Colonic mucosa (tissue), 4 donors: ENCODE data around the gene CCNB2. TPM values are rescaled to one million over a fixed set of nuclear protein-coding genes. Genes with fewer than 3 reads are reported as not detected.

Experiments
- DNase-seq: peaks from one replicate; pipeline ENCODE4 v3.0.0-alpha.2; 2020
- H3K27ac ChIP-seq: fragments of 200-600 bp; one replicate; pipeline ENCODE4 v1.8.0; 2021
- H3K27me3 ChIP-seq: fragments of 200-600 bp; one replicate; pipeline ENCODE4 v1.8.0; 2021
- H3K36me3 ChIP-seq: fragments of 200-600 bp; one replicate; pipeline ENCODE4 v1.8.0; 2021
- H3K4me1 ChIP-seq: fragments of 200-600 bp; one replicate; pipeline ENCODE4 v1.8.0; 2021; ENCODE audit warnings: mild to moderate bottlenecking
- H3K4me3 ChIP-seq: fragments of 200-600 bp; one replicate; pipeline ENCODE4 v1.8.0; 2021
- H3K9ac ChIP-seq, 2 donors: one replicate each; pipeline ENCODE4 v1.7.0; 2013; ENCODE audit warnings: control low read depth in 2 of 2, low read depth in 2 of 2, low read length in 2 of 2
- H3K9me3 ChIP-seq: fragments of 200-600 bp; one replicate; pipeline ENCODE4 v1.8.0; 2021
- intact Hi-C: fragments of 100-400 bp; cut with DNase I; formaldehyde crosslinking; loops from one replicate; pipeline ENCODE4 v1.14.1; 2022
- total RNA-seq, 2 donors: library from RNA; stranded (reverse); fragmentation: NEBNext Ultra II Directional in 1 of 2; extraction: Animal tissue kit (Norgen Biotek cat#: 25700) in 1 of 2; gene quantifications; one replicate each; pipeline ENCODE4 v1.2.1, GENCODE V29; 2021
- TF ChIP-seq, protein P1 (sequence below): fragments of 200-600 bp; IDR thresholded peaks from one replicate; pipeline ENCODE4 v1.8.0; 2022; ENCODE audit warnings: antibody characterized with exemption, mild to moderate bottlenecking
- donor health status: healthy.
- donor health status: DM: no; HTN: no; CAD: no.
- donor health status: DM: no; HTN: no; CAD: no.

The CCNB2 gene
- total RNA-seq, 2 donors from 2014 or later = 22.7 to 64.0 TPM

DNA sequence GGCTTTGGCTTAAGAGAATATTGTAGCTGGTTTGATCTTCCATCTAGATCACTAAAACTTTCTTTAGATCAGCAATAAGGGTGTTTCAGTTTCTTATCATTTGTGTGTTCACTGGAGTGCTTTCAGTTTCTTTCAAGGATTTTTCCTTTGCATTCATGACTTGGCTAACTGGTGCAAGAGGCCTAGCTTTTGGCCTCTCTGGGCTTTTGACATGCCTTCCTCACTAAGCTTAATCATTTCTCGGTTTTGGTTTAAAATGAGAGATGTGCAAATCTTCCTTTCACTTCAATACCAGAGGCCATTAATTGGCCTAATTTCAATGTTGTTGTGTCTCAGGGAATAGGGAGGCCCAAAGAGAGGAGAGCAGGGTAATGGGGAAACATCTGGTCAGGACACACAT is 30.3 kb upstream of the CCNB2 start:
- DNase-seq = no peak
- Histone ChIP-seq H3K27ac (no peak overlapping the region), H3K9ac (no peak overlapping the region), H3K4me1 (no peaks in the 10 kb centered on the region), H3K36me3 (no peaks in the 10 kb centered on the region), H3K4me3 (no peak overlapping the region), H3K27me3 (no peaks in the 10 kb centered on the region), H3K9me3 (no peaks in the 10 kb centered on the region)
- TF ChIP-seq, protein P1, sequence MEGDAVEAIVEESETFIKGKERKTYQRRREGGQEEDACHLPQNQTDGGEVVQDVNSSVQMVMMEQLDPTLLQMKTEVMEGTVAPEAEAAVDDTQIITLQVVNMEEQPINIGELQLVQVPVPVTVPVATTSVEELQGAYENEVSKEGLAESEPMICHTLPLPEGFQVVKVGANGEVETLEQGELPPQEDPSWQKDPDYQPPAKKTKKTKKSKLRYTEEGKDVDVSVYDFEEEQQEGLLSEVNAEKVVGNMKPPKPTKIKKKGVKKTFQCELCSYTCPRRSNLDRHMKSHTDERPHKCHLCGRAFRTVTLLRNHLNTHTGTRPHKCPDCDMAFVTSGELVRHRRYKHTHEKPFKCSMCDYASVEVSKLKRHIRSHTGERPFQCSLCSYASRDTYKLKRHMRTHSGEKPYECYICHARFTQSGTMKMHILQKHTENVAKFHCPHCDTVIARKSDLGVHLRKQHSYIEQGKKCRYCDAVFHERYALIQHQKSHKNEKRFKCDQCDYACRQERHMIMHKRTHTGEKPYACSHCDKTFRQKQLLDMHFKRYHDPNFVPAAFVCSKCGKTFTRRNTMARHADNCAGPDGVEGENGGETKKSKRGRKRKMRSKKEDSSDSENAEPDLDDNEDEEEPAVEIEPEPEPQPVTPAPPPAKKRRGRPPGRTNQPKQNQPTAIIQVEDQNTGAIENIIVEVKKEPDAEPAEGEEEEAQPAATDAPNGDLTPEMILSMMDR = no peak
- intact Hi-C loops = no loop called here

DNA sequence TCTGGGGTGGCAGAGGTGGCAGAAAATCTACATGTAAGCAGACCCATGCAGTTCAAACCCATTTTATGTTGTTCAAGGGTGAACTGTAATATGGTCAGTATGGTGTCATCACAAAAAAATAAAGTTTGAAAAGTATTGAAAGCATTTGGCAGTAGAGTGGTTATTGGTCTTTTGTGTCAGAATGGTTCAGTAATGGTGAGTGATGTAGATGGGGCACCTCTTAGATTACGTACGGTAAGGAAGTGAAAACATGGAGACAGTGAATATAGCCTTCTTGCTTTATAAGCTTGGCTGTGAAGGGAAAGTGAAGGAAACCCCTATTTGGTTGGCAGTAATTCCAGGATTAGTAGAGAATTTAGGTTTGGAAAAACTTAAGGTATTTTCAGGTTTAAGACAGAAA is 17.2 kb upstream of the CCNB2 start:
- no peak overlapping the region for H3K27ac ChIP-seq
- H3K9me3 ChIP-seq = no peaks in the 10 kb centered on the region
- no peak for DNase-seq
- no peak overlapping the region for H3K4me3 ChIP-seq
- TF ChIP-seq, protein P1 = no peak
- no peak overlapping the region for H3K9ac ChIP-seq
- H3K27me3 ChIP-seq = no peaks in the 10 kb centered on the region
- H3K4me1 ChIP-seq = no peaks in the 10 kb centered on the region
- H3K36me3 ChIP-seq = peaks cover 5% of the 10 kb centered on the region
- intact Hi-C loops = loop anchor here (10.0 kb wide), 1 partner anchor 67 kb away; no protein-coding TSS in a partner anchor

DNA sequence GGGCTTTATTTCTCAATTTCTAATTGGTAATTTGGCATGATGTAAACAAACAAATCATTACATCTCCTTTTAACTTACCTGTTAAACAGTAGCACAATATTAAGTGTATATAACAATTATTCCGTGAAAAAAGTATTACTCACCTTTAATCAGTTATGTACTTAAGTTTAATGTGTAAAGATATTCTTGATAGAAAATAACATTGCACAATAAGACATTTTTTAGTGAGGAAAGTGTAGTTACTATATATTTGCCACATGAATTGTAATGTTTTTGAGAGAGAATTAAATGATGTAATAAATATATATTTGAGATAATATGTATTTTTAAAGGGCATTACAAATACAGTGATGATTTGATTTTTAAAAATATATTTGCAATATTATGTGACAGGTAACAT is 10.9 kb upstream of the CCNB2 start:
- no peaks in the 10 kb centered on the region for H3K36me3 ChIP-seq
- no peaks in the 10 kb centered on the region for H3K4me1 ChIP-seq
- H3K4me3 ChIP-seq = no peak overlapping the region
- H3K9me3 ChIP-seq = no peaks in the 10 kb centered on the region
- intact Hi-C loops = no loop called here
- H3K27me3 ChIP-seq = no peaks in the 10 kb centered on the region
- no peak for DNase-seq
- TF ChIP-seq, protein P1 = no peak
- no peak overlapping the region for H3K9ac ChIP-seq
- no peak overlapping the region for H3K27ac ChIP-seq

DNA sequence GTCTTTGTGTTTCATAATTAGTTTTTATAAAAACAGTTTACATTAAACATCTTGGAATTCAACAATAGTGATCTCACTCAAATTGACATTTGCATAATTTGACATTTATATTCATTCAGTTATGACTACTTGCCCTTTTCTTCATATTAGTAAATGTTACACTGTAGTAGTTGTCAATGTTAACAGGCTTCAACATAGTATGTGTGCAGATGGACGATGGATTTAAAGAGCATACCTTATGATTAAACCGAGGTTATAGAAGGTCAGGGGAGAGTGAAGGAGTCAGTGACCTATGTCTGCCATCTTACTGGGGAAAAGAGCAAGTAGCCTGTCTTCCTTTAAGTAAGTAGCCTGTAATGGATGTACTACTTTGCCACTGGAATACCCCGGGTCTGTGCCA is 8.5 kb upstream of the CCNB2 start:
- intact Hi-C loops = no loop called here
- H3K36me3 ChIP-seq = no peaks in the 10 kb centered on the region
- no peaks in the 10 kb centered on the region for H3K27me3 ChIP-seq
- H3K9me3 ChIP-seq = no peaks in the 10 kb centered on the region
- no peak overlapping the region for H3K9ac ChIP-seq
- H3K27ac ChIP-seq = no peak overlapping the region
- H3K4me1 ChIP-seq = no peaks in the 10 kb centered on the region
- no peak overlapping the region for H3K4me3 ChIP-seq
- TF ChIP-seq, protein P1 = no peak
- DNase-seq = no peak

- H3K9me3 ChIP-seq = no peaks in the 10 kb centered on the region
- TF ChIP-seq, protein P1 = no peak
- H3K36me3 ChIP-seq = no peaks in the 10 kb centered on the region
- H3K4me3 ChIP-seq = no peak overlapping the region
- no peak overlapping the region for H3K27ac ChIP-seq
- no peaks in the 10 kb centered on the region for H3K27me3 ChIP-seq
- no peak for DNase-seq
- H3K4me1 ChIP-seq = no peaks in the 10 kb centered on the region
- H3K9ac ChIP-seq = no peak overlapping the region
- intact Hi-C loops = no loop called here
Observed at GRCh38 chr15:59099162-59099685, 5.7 kb upstream of the CCNB2 start.
